GF-D8 (cell line): ENCODE data around the gene ZNF222.

ENCODE experiments used
- DNase-seq: peaks from one replicate; lab custom pipeline; 2025; lab: John Stamatoyannopoulos, UW

Gene ZNF222

DNA sequence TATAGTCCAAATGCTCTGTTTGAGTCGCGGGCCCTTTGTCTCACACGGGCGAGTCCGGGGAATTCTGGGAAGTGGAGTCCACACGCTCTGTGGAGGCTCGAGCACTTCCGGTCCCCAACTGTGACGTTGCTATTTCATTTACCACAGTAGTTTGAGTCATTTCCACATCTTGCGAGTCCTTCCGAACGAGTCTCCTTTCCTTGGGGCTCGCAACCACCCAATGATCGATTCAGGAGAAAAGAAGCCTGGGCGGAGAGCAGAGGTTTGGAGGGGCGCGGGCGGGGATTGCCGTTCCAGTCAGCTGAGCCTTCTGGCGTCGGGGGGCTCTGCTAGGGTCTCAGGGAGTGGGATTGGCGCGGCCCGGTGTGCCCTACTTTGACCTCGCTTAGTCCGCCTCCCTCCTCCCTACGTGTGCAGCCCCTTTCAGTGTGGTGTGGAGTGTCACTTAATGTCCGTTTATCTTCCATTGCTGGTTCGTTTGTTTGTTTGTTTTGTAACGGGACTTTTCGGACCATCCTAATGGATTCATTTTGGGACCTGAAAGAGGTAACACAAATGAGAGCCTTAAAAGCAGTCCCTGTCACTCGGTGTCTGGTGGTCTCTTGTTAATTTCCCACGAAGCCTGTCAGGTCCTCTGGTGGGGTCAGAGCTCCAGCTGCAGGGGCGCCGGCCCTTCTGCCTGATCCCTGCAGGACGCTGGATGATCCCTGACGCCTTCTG, at the start of gene ZNF222:
TSS of gene ZNF222 (plus strand) at position 163 of the 720 bp plus-strand sequence. CDS start at position 221, 58 bp downstream.
- peak; percentile 2 for DNase-seq

DNA sequence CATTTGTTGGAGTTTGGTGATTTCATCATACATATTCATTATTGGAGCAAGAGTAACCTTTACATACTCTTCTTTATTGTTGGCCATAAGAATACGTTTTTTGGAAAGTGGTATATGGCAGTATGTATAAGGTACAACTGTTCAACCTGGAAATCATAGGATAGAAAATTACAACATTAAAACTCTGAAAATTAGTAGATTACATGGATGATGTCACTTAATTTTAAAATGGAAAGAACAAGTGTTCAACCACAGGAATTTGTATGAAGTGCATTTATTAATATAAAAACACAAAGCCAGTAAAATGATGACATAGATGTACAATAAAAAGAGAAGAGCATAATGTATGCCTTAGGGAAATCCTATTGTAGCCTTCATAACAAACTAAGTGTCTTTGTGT, 48.4 kb upstream of the ZNF222 start:
- DNase-seq, result no peak

DNA sequence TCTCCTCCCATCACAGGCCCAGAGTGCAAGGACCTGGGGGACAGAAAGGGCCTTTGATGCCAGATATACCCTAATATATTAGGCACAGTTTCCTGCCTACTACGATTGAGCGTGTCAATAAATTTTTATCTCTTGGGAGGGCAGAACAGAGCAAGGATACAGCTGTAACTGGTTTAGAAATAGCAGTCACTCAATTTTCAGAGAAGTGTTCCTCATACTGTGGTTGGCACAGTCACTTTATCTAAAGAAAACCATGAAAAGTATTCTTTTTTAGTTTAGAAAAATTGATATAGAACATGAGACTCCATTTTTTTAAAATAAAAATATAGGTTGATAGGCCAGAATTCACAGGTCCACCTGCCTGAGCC, 41.7 kb upstream of the ZNF222 start:
- peak; percentile 21 for DNase-seq

DNA sequence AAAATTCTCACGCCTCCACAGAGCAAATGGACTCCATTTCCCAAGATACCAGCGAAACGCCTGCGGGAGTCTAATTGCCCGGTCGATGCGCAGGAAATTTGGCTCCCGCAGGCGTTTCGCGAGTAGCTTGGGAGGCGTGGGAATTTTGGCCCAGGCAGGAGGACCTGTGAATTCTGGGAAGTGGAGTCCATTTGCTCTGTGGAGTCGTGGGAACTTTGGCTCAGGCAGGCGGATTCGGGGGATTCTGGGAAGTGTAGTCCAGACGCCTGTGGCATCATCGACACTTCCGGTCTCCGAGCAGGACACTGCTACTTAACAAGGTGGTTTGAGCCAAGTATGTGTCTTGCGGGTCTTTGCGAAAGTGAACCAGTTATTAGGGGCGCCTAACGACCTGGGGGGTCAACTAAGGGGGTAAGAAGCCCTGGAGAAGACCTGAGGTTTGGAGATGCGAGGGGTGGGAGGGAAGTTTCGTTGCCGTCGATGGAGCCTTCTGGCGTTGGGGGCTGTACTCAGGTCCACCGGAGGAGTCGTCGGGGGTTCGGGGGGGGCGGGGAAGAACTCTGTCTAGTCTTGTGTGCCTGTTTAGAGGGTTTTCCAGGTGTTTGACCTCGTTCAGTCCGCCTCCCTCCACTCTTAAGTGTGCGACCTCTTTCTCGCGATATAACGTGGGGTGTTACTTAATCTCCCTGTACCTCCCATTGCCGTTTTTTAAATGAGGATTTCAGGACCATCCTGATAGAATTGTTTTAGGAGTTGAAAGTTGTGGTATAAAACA, 41.1 kb upstream of the ZNF222 start, which contains the start of gene ZNF155:
TSS of gene ZNF155 (plus strand) at position 277 of the 775 bp plus-strand sequence. CDS start 4,356 bp downstream, outside the sequence.
- DNase-seq, result peak; percentile 83

DNA sequence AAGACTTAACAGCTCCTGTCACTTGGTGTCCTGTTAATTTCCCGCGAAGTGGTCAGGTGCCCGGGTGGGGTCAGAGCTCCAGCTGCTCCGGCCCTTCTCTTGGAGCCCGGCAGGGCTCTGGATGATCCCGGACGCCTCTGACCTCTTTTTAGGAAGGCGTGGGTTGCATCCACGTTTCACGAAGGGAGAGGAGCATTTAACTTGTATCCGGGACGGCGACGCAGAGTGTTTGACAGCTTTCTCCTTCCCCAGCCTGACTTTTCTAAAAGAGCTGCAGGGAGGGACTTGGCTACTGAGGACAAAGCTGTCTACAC, 40.5 kb upstream of the ZNF222 start:
- no peak for DNase-seq

DNA sequence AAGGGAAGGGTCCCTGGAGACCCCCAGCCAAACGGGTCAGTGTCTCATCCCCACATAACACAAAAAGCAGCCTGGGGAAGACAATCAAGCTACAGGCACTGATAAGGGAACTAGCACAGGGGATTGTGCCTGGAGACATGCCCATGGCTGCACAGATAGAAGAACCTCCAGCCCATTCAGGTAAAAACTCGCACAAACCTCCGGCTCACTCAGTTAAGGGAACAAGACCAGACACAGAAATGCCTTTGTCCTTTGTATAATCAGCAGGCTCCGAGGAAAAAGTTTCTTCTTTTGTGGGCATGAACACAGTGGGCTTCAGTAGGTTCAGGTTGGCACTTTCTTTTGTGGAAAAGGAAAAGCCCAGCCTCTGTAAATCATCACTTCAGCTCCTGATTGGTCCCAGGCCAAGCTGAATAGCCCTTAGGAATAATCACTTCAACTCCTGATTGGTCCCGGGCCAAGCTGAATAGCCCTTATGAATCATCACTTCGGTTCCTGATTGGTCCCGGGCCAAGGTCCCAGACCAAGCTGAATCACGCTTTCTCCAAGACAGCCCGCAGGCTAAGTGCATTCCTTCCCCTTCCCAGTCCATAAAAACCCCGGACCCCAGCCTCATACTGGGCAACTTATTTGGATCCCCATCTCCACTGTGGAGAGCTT, 27.4 kb upstream of the ZNF222 start:
- no peak for DNase-seq

DNA sequence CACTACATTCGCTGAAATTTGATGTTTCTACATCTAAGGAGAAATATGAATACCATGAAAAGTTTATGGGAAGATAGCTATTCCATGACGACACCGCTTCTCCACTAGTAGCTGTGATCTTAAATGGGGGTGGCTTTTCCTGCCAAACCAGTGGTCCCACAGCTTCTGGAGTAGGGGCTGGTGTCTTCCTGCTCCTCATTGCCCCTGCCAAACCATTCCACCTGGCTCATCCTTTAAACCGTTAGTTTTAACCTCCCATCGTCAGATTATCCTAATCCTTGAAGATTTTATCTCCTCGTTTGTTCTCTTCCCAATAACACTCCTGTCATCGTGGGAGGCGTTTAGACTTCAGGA, 23.0 kb upstream of the ZNF222 start:
- DNase-seq, result no peak

DNA sequence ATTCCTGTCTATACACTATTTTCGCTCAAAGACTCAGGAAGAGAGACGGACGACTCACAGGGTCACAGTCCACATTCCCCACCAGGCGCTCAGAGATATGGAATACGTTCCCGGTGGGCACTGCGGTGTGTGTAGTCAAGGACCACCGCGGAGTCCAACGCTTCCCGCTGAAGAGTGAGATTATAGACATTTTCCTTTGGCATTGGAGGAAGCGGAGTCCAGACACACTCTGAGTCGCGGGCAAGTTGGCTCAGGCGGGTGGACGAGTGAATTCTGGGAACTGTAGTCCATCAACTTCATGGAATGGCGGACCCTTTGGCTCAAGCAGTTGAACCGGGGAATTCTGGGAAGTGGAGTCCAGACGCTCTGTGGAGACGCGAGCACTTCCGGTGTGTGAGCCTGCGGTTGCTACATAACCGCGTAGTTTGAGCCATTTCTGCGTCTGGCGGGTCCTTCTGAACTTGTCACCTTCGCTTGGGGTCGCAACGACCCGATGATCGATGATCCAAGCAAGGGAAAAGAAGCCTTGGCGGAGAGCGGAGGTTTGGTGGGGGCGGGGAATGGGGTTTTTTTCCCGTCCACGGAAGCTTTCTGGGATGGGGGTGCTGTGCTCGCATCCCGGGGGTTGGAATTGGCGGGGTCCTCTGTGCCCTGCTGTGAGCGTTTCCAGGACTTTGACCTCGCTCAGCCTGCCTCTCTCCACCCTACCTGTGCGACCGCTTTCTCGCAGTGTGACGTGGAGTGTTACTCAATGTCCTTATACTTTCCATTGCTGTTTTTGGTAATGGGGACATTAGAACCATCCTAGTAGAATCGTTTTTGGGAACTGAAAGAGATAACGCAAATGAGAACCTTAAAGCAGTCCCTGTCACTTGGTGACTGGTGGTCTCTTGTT, 22.4 kb upstream of the ZNF222 start, which contains the start of gene ZNF230:
TSS of gene ZNF230 (plus strand) at position 392 of the 895 bp plus-strand sequence. CDS start 4,122 bp downstream, outside the sequence.
- DNase-seq, result peak; percentile 87

DNA sequence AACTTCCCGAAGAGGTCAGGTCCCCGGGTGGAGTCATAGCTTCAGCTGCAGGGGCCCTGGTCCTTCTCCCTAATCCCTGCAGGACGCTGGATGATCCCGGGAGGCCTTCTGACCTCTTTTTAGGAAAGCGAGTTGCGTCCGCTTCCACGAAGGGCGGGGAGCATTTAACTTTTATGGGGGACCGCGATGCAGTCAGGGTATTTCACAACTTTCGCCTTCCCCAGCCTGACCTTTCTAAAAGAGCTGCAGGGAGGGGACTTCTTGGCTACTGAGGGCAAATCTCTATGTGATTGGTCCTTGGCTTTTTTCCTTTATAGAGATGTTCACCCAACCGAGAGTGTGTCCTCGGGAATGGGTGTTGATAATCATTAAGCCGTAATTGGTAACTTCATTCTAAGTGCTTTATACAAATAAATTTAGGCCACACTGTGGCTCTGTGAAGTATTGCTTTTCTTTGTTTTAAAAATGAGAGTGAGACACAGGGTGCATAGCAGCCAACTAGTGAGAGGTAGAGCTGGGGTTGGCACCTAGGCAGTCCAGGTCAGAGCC, 21.6 kb upstream of the ZNF222 start:
- peak; percentile 19 for DNase-seq

DNA sequence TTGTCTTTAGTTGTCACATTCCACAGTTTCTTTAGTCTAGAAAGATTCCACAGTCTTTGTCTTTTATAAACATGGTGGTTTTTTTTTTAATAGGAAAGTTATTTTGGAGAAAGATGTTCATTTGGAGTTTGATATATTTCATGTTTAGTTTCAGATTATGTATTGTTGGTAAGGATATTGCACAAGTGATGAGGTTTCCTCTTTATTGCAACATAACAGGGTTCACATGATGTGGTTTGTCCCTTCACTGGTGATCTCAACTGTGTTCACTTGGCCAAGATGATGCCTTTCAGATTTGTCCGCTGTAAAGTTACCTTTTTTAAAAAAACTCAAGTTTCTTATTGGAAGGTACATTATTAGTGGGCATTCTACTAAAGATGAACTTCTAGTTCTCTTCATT, 19.2 kb upstream of the ZNF222 start:
- DNase-seq, result peak; percentile 75

DNA sequence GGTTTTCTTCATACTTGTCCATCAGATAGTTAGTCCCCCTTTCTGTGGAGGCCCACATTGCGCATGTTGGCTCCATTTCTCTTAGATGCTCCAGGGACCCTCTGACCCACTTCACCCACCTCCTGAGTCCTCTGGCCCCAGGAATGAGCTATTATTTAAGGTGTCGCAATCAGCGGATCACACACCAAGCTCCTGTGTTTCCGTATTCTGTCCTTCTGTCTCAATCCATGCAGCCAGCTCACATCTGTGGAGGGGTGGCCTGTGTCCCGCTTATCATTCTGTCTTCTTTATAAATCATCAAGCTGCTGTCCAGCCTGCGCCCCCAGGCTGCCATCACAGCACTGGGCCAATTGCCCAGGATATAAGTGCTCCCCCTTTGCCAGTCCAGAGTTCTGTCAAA, 17.7 kb upstream of the ZNF222 start:
- no peak for DNase-seq

DNA sequence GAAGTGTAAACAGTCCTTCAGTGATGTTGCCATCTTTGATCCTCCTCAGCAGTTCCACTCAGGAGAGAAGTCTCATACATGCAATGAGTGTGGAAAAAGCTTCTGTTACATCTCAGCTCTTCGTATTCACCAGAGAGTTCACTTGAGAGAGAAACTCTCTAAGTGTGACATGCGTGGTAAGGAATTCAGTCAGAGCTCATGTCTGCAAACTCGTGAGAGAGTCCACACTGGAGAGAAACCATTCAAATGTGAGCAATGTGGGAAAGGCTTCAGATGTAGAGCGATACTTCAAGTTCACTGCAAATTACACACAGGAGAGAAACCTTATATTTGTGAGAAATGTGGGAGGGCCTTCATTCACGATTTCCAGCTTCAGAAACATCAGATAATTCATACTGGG, 14.7 kb upstream of the ZNF222 start:
- no peak for DNase-seq

DNA sequence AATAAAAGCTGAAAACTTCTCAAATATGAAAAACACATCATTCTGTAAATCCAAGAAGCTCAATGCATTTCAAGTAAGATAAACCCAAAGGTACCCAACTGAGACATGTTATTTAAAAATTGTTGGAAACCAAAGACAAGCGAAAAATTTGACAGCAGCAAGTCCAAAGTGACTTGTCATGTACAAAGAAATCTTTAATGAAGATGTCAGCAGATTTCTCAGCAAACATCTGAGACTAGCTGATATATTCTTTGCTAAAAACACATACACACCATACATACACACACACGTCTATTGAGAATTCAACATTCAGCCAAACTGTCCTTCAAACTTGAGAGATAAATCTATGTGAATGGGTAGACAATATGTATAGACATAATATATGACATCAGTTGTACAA, 5.7 kb upstream of the ZNF222 start:
- DNase-seq, result no peak

DNA sequence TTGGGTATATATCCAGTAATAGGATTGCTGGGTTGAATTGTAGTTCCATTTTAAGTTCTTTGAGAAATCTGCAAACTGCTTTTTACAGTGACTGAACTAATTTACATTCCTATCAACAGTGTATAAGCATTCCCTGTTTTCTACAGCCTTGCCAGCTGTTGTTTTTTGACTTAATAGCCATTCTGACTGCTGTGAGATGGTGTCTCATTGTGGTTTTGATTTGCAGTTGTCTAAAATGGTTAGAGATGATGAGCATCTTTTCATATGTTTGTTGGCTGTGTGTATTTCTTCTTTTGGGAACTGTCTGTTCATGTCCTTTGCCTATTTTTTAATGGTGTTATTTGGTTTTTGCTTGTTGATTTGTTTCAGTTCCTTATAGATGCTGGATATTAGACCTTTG, 4.0 kb upstream of the ZNF222 start:
- DNase-seq, result no peak

DNA sequence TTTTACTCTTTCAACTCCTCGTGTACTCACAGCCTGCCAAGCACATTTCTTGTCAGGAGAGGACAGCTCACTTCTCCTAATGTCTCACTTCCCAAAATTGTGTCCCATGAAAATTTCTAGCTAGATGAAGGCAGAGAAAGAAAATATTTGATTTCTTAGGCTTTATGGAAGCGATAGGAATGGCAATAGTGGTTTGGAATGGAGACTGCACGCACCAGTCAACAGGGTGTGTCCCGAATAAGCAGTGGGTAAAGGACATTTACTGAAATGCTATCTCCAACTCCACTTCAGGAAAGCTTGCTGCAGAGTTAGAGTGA, 321 bp upstream of the ZNF222 start:
- DNase-seq, result no peak

DNA sequence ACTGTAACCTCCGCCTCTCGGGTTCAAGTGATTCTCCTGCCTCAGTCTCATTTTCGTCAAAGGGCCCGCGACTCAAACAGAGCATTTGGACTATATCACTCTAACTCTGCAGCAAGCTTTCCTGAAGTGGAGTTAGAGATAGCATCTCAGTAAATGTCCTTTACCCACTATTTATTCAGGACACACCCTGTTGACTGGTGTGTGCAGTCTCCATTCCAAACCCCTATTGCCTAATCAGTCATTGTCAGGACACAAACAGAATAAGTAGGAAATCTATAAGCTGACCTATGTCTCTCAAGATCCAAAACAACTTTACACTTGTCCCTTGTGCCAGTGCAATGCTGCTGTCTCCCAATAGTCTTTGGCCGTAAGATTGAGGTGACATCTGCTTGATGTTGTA, 1.4 kb downstream of the ZNF222 start:
- no peak for DNase-seq

DNA sequence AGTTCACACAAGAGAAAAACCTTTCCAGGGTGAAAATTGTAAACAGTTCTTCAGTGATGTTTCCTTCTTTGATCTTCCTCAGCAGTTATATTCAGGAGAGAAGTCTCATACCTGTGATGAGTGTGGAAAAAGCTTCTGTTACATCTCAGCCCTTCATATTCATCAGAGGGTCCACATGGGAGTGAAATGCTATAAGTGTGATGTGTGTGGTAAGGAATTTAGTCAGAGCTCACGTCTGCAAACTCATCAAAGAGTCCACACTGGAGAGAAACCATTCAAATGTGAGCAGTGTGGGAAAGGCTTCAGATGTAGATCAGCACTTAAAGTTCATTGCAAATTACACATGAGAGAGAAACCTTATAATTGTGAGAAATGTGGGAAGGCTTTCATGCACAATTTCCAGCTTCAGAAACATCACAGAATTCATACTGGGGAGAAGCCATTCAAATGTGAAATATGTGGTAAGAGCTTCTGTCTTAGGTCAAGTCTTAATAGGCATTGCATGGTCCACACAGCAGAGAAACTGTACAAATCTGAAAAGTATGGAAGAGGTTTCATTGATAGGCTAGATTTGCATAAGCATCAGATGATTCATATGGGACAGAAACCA, 6.9 kb downstream of the ZNF222 start:
- no peak for DNase-seq

DNA sequence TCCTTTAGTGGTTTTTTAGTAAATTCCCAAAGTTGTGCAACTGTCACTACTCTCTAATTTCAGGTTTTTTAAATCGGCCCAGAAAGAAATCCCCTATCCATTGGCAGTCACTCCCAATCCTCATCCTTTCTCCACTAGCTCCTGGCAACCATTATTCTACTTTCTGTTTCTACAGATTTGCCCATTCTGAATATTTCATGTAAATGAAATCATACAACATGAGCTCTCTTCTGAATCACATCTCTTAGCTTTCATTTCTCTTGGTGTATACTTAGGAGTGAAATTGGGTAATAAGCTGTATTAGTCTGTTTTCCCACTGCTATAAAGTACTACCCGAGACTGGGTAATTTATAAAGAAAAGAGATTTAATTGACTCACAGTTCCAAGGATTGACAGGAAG, 17.0 kb downstream of the ZNF222 start:
- DNase-seq, result no peak

DNA sequence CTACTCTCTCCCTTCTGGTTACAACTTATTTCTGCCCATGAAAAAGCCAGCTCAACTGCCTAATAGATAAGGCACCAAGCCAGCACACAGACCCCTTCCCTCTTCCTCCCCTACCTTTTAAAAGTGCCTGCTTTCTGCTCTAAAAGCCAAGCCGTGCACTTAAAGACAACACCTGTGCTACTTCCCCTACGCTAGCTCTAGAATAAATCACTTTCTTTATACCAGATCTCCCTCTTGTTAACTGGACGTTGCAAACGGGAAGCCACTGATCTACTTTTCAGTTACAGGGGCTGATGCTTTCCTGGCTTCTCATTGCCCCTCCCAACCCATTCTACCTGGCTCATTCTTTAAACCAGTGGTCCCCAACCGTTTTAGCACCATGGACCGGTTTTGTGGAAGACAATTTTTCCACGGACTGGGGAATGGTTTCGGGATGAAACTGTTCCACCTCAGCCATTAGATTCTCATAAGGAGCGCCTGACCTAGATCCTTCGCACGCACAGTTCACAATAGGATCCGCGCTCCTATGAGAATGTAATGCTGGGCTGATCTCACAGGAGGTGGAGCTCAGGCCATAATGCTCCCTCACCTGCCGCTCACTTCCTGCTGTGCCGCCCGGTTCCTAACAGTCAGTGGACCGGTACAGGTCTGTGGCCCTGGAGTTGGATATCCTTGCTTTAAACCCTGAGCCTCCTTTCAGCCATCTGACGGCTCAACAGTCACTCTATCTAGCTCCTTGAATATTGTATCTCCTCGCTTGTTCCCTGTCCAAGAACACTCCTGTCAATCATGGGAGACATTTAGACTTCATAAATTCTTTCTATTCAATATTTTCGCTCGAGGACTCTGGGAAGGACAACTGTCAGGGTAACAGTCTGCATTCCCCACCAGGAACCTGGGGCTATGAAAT, 25.8 kb downstream of the ZNF222 start:
- no peak for DNase-seq

DNA sequence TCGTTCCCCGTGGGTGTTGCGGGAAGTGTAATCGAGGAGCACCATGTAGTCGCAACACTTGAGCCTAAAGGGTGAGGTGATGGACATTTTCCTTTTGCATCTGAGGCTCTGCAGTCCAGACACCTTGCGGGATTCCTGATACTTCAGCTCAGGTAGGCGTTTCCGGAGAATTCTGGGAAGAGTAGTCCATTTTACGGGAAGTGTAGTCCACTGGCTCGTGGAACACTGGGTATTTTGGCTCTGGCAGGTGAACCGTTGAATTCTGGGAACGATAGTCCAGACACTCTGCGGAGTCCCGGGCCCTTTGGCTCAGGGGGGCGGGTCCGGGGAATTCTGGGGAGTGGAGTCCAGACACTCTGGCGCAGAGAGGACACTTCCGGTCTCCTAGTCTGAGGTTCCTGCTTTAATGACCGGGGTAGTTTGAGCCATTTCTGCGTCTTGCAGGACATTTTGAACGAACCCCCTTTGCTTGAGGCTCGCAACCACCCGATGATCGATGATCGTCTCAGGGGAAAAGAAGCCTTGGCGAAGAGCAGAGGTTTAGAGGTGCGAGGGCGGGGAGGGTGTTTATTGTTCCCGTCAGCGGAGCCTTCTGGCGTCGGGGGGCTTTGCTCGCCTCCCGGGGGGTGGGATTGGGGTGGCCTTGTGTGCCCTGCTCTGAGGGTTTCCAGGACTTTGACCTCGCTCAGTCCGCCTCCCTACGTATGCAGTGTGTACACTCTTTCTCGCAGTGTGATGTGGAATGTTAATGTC, 26.6 kb downstream of the ZNF222 start, which contains the start of gene ZNF223:
TSS of gene ZNF223 (plus strand) at position 387 of the 753 bp plus-strand sequence. CDS start 3,141 bp downstream, outside the sequence.
- peak; percentile 28 for DNase-seq
